Neural crest cell (in vitro differentiated cells): ENCODE data around the gene TLR9. TPM values are rescaled to one million over a fixed set of nuclear protein-coding genes. Genes with fewer than 3 reads are reported as not detected.
A peak's percentile ranks its signal among the peaks of the same experiment; 100 is the strongest.

Source experiments
- DNase-seq: peaks from one replicate; pipeline ENCODE4 v3.0.0; 2021; ENCODE audit warnings: low read depth, mixed read lengths, low spot score
- H3K27ac Mint-ChIP-seq: one replicate; pipeline ENCODE4 v1.8.0; 2021; ENCODE audit warnings: mild to moderate bottlenecking, mixed read lengths; ENCODE audit not compliant: unreplicated experiment
- H3K27me3 Mint-ChIP-seq: 2 replicates; pipeline ENCODE4 v1.8.0; 2021; ENCODE audit warnings: low read depth, mild to moderate bottlenecking, mixed read lengths
- H3K36me3 Mint-ChIP-seq: 2 replicates; pipeline ENCODE4 v1.8.0; 2021; ENCODE audit warnings: low read depth, mild to moderate bottlenecking, mixed read lengths
- H3K4me1 Mint-ChIP-seq: 2 replicates; pipeline ENCODE4 v1.8.0; 2021; ENCODE audit warnings: mixed read lengths
- H3K4me3 Mint-ChIP-seq: one replicate; pipeline ENCODE4 v1.8.0; 2021; ENCODE audit warnings: mild to moderate bottlenecking, mixed read lengths
- H3K9me3 Mint-ChIP-seq: 2 replicates; pipeline ENCODE4 v1.8.0; 2021; ENCODE audit warnings: mixed read lengths
- CTCF ChIP-seq: fragments of 200-600 bp; sonication (generic); conservative IDR thresholded peaks from 2 replicates; pipeline ENCODE4 v1.5.0; 2021; ENCODE audit warnings: antibody characterized with exemption, mild to moderate bottlenecking
- total RNA-seq: library from RNA; stranded (reverse); gene quantifications from 2 replicates; pipeline ENCODE4 v1.2.1, GENCODE V29; 2021

Gene TLR9
- total RNA-seq, 1 donor from 2014 or later: not detected

DNA sequence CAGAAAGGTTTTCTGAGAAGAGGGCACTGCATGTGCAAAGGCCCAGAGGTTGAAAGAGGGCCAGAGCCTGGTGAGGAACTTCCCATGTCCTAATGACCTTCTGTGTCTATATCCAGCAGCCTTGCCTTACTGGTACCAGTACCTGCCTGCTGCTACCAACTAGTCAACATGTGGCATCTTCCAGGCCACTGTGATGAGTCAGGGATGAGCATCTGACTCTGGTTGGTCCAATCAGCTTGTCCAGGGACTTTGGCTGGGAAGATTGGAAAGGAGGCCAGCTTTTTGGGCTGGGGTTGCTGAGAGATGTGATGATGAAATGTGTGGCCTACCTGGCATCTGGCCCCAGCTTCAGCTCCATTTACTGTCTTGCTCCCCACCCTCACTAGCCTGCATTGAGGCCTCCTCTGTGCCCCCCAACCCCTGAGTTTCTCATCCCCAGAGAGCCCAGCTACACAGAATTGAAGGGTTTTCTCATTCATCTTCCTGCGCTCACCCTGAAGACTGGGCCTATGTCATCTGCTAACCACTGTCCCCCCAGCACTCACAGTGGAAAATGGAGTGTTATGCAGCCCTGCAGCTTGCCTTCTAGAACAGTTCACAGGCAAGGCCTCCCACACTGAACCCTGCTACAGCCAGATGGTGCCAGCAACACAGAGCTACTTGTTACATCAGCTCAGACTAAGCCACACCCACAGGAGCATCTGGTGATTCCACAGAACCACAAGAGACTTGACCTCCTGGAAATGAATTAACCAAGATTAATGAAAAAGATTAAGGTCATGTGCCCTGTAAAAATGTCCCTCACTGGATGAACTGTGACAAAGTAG, 14.8 kb upstream of the TLR9 start:
- no peak for DNase-seq
- Mint-ChIP-seq H3K27me3 (peaks cover 25% of the 10 kb centered on the region), H3K36me3 (no peaks in the 10 kb centered on the region), H3K4me3 (peak overlapping the region; percentile 97), H3K27ac (peak overlapping the region; percentile 75), H3K4me1 (peaks cover 31% of the 10 kb centered on the region), H3K9me3 (peaks cover 2% of the 10 kb centered on the region)
- no peak for TF ChIP-seq CTCF

GRCh38 chr3:52238761-52239701, 13.6 kb upstream of the TLR9 start, which contains the start of gene TWF2:
TWF2 (minus strand) TSS chr3:52239158; CDS start chr3:52239016, 142 bp downstream.
- peak; percentile 76 for DNase-seq
- Mint-ChIP-seq H3K4me3 (peak within 1 kb of the TSS; percentile 97), H3K27ac (peak within 1 kb of the TSS; percentile 84)

DNA sequence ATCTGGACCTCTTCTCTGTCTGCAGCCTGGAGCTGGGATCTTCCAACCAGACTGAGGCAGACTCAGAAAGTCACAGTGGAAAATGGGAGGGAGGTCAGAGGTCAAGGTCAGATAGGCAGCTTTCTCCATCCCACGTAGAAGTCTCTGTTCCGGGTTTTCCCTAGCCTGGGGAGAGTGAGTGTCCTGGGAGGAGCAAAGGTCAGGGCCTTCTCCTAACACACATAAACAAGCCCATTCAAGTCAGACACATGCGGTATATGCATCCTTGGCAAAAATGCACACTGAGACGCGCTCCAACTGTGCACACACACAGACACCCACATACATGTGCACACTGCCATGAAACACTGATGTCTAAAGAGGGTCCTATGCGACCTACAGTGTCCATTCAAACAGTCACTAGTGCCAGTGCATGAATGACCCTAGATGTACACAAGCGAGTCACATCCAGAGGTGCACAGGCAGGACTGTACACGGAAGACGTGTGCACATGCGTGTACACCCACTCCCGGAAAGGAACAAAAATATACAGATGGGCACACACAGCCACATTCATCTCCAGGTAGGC, 12.8 kb upstream of the TLR9 start:
- Mint-ChIP-seq H3K9me3 (peaks cover under 1% of the 10 kb centered on the region), H3K4me1 (peaks cover 27% of the 10 kb centered on the region), H3K36me3 (no peaks in the 10 kb centered on the region), H3K27me3 (peaks cover 6% of the 10 kb centered on the region), H3K4me3 (peak overlapping the region; percentile 97), H3K27ac (peak overlapping the region; percentile 57)
- no peak for DNase-seq
- no peak for TF ChIP-seq CTCF

More at GRCh38 chr3:52238761-52239701, 13.6 kb upstream of the TLR9 start, which contains the start of gene TWF2:
- Mint-ChIP-seq H3K27me3 (peaks cover 13% of the 10 kb centered on the region), H3K4me1 (peaks cover 27% of the 10 kb centered on the region), H3K36me3 (no peaks in the 10 kb centered on the region), H3K9me3 (peaks cover 2% of the 10 kb centered on the region)
- peak; percentile 53 for TF ChIP-seq CTCF

DNA sequence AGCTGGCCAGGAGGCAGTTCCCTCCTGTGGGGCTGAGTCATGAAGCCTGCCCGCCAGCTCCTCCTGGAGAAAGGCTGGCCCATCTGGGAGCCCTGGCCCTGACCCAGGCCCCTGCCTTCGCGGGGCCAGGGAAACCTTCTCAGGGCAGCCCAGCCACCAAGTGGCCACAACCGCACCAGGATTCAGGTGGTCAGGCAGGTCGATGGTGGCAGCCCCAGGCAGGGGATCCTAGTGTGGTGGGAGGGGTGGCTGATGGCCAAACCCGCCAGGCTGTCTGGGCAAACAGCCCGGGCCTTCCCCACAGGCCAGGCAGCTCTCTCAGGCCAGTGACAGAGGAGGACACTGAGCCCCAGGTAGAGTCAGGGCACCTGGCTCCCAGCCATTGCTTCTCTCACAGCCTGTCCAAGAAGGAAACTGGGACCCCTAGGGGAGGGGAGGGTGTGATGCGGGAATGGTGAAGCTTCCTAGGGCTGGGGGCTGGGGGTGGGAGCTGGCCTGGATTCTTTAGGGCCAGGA, 12.3 kb upstream of the TLR9 start:
- peaks cover 27% of the 10 kb centered on the region for H3K4me1 Mint-ChIP-seq
- H3K36me3 Mint-ChIP-seq: no peaks in the 10 kb centered on the region

More for the DNA sequence above, 12.3 kb upstream of the TLR9 start:
- no peak for TF ChIP-seq CTCF
- no peak overlapping the region for H3K27ac Mint-ChIP-seq
- H3K4me3 Mint-ChIP-seq: peak overlapping the region; percentile 97
- H3K9me3 Mint-ChIP-seq: no peaks in the 10 kb centered on the region
- DNase-seq: no peak
- H3K27me3 Mint-ChIP-seq: peaks cover 2% of the 10 kb centered on the region
